Endodermal cell (in vitro differentiated cells): ENCODE results near the gene EFTUD2. TPM values are rescaled to one million over a fixed set of nuclear protein-coding genes. Genes with fewer than 3 reads are reported as not detected.

ENCODE experiments used
- DNase-seq: peaks from one replicate; pipeline ENCODE4 v3.0.0-alpha.2; 2017
- H3K27ac ChIP-seq: 2 replicates; pipeline ENCODE4 v1.5.1; 2013; ENCODE audit warnings: mild to moderate bottlenecking, low read depth, low read length, moderate library complexity
- H3K27me3 ChIP-seq: 2 replicates; pipeline ENCODE4 v1.6.1; 2013; ENCODE audit warnings: mild to moderate bottlenecking, low read length, moderate library complexity; ENCODE audit not compliant: insufficient read depth, control insufficient read depth, poor library complexity, severe bottlenecking
- H3K36me3 ChIP-seq: 2 replicates; pipeline ENCODE4 v1.7.0; 2013; ENCODE audit warnings: mild to moderate bottlenecking, low read length, moderate library complexity; ENCODE audit not compliant: control insufficient read depth, insufficient read depth
- H3K4me1 ChIP-seq: one replicate; pipeline ENCODE4 v1.7.0; 2013; ENCODE audit warnings: low read length; ENCODE audit not compliant: control insufficient read depth, insufficient read depth
- H3K4me3 ChIP-seq: 2 replicates; pipeline ENCODE4 v1.5.1; 2013; ENCODE audit warnings: mild to moderate bottlenecking, low read length, moderate library complexity
- H3K9ac ChIP-seq: 2 replicates; pipeline ENCODE4 v1.6.1; 2013; ENCODE audit warnings: mild to moderate bottlenecking, low read length, moderate library complexity; ENCODE audit not compliant: poor library complexity, severe bottlenecking; ENCODE audit errors: extremely low read depth
- H3K9me3 ChIP-seq: 2 replicates; pipeline ENCODE4 v1.6.1; 2013; ENCODE audit warnings: mild to moderate bottlenecking, low read length, moderate library complexity; ENCODE audit not compliant: control insufficient read depth
- H3K27ac Mint-ChIP-seq: 2 replicates; pipeline ENCODE4 v1.8.0; 2020; ENCODE audit warnings: mixed read lengths
- H3K27me3 Mint-ChIP-seq: 2 replicates; pipeline ENCODE4 v1.8.0; 2021; ENCODE audit warnings: mild to moderate bottlenecking, mixed read lengths; ENCODE audit not compliant: insufficient read depth
- H3K36me3 Mint-ChIP-seq: 2 replicates; pipeline ENCODE4 v1.8.0; 2020; ENCODE audit warnings: low read depth, mixed read lengths
- H3K4me1 Mint-ChIP-seq: 2 replicates; pipeline ENCODE4 v1.8.0; 2020; ENCODE audit warnings: mixed read lengths
- H3K4me3 Mint-ChIP-seq: 2 replicates; pipeline ENCODE4 v1.8.0; 2020; ENCODE audit warnings: mild to moderate bottlenecking, moderate library complexity, mixed read lengths
- H3K9me3 Mint-ChIP-seq: 2 replicates; pipeline ENCODE4 v1.8.0; 2020; ENCODE audit warnings: mild to moderate bottlenecking, mixed read lengths
- CTCF ChIP-seq: fragments of 200-600 bp; sonication (generic); conservative IDR thresholded peaks from 2 replicates; pipeline ENCODE4 v1.5.0; 2021; ENCODE audit warnings: antibody characterized with exemption, mild to moderate bottlenecking
- WGBS, 2 experiments: methylation state at CpG; one replicate each; pipeline versions ENCODE4 v1.1.5 to v1.1.7; 2013; ENCODE audit warnings: missing lambda C conversion rate in 2 of 2, mixed read lengths in 1 of 2; ENCODE audit not compliant: insufficient coverage in 1 of 2, insufficient read length in 1 of 2; 5-methylcytosine and 5-hydroxymethylcytosine counted together
- total RNA-seq, 2 donors: library from RNA; stranded (reverse); fragmentation: NEBNext Ultra II Directional in 1 of 2; extraction: Animal tissue kit (Norgen Biotek cat#: 25700) in 1 of 2; gene quantifications; 2 replicates in 1 of 2; 3 replicates in 1 of 2; pipeline ENCODE4 v1.2.1, GENCODE V29; 2021

The EFTUD2 gene
- total RNA-seq, 2 donors from 2014 or later, result 145 to 171 TPM

- no peaks in the 10 kb centered on the region for H3K36me3 ChIP-seq
- H3K36me3 Mint-ChIP-seq, result no peaks in the 10 kb centered on the region
- no peak overlapping the region for H3K9ac ChIP-seq
- WGBS, 2 experiments, result 71 to 78% methylated on average over 1 to 2 of the region's 2 CpGs
- H3K4me1 ChIP-seq, result no peaks in the 10 kb centered on the region
- no peak for TF ChIP-seq CTCF
- H3K4me1 Mint-ChIP-seq, result peaks cover 3% of the 10 kb centered on the region
- no peak overlapping the region for H3K4me3 Mint-ChIP-seq
- H3K27ac ChIP-seq, result no peak overlapping the region
- H3K27me3 ChIP-seq, result peaks cover 4% of the 10 kb centered on the region
- peaks cover 20% of the 10 kb centered on the region for H3K27me3 Mint-ChIP-seq
- no peaks in the 10 kb centered on the region for H3K9me3 Mint-ChIP-seq
- H3K9me3 ChIP-seq, result no peaks in the 10 kb centered on the region
- no peak for DNase-seq
- no peak overlapping the region for H3K4me3 ChIP-seq
- no peak overlapping the region for H3K27ac Mint-ChIP-seq
These were observed 20.2 kb upstream of the EFTUD2 start for GRCh38 chr17:44919411-44919810.

GRCh38 chr17:44918006-44918405, 18.8 kb upstream of the EFTUD2 start:
- no peaks in the 10 kb centered on the region for H3K4me1 ChIP-seq
- peaks cover 18% of the 10 kb centered on the region for H3K27me3 ChIP-seq
- peaks cover 3% of the 10 kb centered on the region for H3K4me1 Mint-ChIP-seq
- no peak overlapping the region for H3K4me3 ChIP-seq
- no peak overlapping the region for H3K9ac ChIP-seq
- no peak overlapping the region for H3K27ac ChIP-seq
- no peak overlapping the region for H3K4me3 Mint-ChIP-seq
- H3K9me3 ChIP-seq, result no peaks in the 10 kb centered on the region
- H3K27ac Mint-ChIP-seq, result no peak overlapping the region
- peak; percentile 34 for DNase-seq
- WGBS, 2 experiments, result 86 to 98% methylated on average over 1 of the region's 2 CpGs
- no peaks in the 10 kb centered on the region for H3K36me3 ChIP-seq
- no peak for TF ChIP-seq CTCF
- H3K9me3 Mint-ChIP-seq, result no peaks in the 10 kb centered on the region
- peaks cover 33% of the 10 kb centered on the region for H3K27me3 Mint-ChIP-seq
- H3K36me3 Mint-ChIP-seq, result no peaks in the 10 kb centered on the region

- no peak overlapping the region for H3K4me3 ChIP-seq
- H3K36me3 Mint-ChIP-seq, result no peaks in the 10 kb centered on the region
- no peak for TF ChIP-seq CTCF
- WGBS, 2 experiments, result 92 to 93% methylated on average over 6 of the region's 6 CpGs
- H3K27ac Mint-ChIP-seq, result no peak overlapping the region
- DNase-seq, result no peak
- H3K9ac ChIP-seq, result no peak overlapping the region
- no peaks in the 10 kb centered on the region for H3K9me3 Mint-ChIP-seq
- H3K27me3 Mint-ChIP-seq, result peaks cover 35% of the 10 kb centered on the region
- no peaks in the 10 kb centered on the region for H3K36me3 ChIP-seq
- no peak overlapping the region for H3K4me3 Mint-ChIP-seq
- peaks cover 3% of the 10 kb centered on the region for H3K4me1 Mint-ChIP-seq
- no peaks in the 10 kb centered on the region for H3K4me1 ChIP-seq
- no peak overlapping the region for H3K27ac ChIP-seq
- H3K27me3 ChIP-seq, result peaks cover 24% of the 10 kb centered on the region
- H3K9me3 ChIP-seq, result no peaks in the 10 kb centered on the region
These were observed 18.2 kb upstream of the EFTUD2 start for GRCh38 chr17:44917456-44917855.
